A549 (cell line): ENCODE data around the gene HHATL.

Source experiments
- EP300 ChIP-seq, 2 experiments: fragments of >200 bp; sonication (Bioruptor Twin); formaldehyde crosslinking; IDR thresholded peaks; 2 replicates in 1 of 2; 3 replicates in 1 of 2; pipeline ENCODE4 v1.6.1; 2016 to 2017
- JUNB ChIP-seq: fragments of >200 bp; sonication (Bioruptor Twin); formaldehyde crosslinking; IDR thresholded peaks from 2 replicates; pipeline ENCODE4 v1.6.1; 2016
- POLR2A ChIP-seq: IDR thresholded peaks from 2 replicates; pipeline ENCODE4 v1.6.1; 2012; ENCODE audit warnings: mild to moderate bottlenecking, low read length
- RNF2 ChIP-seq: fragments of 200-600 bp; sonication (generic); IDR thresholded peaks from 2 replicates; pipeline ENCODE4 v1.6.1; 2016; ENCODE audit warnings: low read depth, mild to moderate bottlenecking, antibody characterized with exemption, moderate library complexity, borderline replicate concordance
- ZNF302 ChIP-seq: fragments of 250-450 bp; sonication (Bioruptor Pico); IDR thresholded peaks from 2 replicates; pipeline ENCODE4 v1.9.0; 2021; ENCODE audit warnings: inconsistent platforms, mild to moderate bottlenecking, moderate library complexity
- TF ChIP-seq, protein P1 (sequence below): fragments of >200 bp; sonication (Bioruptor Twin); formaldehyde crosslinking; IDR thresholded peaks from 3 replicates; pipeline ENCODE4 v1.5.1; 2016
- TF ChIP-seq, protein P2 (sequence below): fragments of 200-600 bp; sonication (generic); IDR thresholded peaks from 2 replicates; pipeline ENCODE4 v1.6.1; 2016; ENCODE audit warnings: antibody characterized with exemption, mild to moderate bottlenecking, moderate library complexity

DNA sequence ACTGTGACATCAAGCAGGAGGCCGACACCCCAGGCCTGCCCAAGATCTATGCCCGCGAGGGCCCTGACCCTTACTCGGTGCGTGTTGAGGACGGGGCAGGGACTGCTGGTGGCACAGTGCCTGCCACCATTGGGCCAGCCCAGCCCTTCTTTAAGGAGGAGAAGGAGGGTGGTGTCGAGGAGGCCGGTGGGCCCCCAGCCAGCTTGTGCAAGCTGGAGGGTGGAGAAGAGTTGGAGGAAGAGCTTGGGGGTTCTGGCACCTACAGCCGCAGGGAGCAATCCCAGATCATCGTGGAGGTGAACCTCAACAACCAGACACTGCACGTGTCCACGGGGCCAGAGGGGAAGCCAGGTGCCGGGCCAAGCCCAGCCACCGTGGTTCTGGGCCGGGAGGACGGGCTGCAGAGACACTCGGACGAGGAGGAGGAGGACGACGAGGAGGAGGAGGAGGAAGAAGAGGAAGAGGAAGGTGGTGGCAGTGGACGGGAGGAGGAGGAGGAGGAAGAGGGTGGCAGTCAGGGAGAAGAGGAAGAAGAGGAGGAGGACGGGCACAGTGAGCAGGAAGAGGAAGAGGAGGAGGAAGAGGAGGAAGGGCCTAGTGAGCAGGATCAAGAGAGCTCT, 43.7 kb downstream of the HHATL start:
- TF ChIP-seq, protein P1, sequence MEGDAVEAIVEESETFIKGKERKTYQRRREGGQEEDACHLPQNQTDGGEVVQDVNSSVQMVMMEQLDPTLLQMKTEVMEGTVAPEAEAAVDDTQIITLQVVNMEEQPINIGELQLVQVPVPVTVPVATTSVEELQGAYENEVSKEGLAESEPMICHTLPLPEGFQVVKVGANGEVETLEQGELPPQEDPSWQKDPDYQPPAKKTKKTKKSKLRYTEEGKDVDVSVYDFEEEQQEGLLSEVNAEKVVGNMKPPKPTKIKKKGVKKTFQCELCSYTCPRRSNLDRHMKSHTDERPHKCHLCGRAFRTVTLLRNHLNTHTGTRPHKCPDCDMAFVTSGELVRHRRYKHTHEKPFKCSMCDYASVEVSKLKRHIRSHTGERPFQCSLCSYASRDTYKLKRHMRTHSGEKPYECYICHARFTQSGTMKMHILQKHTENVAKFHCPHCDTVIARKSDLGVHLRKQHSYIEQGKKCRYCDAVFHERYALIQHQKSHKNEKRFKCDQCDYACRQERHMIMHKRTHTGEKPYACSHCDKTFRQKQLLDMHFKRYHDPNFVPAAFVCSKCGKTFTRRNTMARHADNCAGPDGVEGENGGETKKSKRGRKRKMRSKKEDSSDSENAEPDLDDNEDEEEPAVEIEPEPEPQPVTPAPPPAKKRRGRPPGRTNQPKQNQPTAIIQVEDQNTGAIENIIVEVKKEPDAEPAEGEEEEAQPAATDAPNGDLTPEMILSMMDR: no peak
- TF ChIP-seq, protein P2, sequence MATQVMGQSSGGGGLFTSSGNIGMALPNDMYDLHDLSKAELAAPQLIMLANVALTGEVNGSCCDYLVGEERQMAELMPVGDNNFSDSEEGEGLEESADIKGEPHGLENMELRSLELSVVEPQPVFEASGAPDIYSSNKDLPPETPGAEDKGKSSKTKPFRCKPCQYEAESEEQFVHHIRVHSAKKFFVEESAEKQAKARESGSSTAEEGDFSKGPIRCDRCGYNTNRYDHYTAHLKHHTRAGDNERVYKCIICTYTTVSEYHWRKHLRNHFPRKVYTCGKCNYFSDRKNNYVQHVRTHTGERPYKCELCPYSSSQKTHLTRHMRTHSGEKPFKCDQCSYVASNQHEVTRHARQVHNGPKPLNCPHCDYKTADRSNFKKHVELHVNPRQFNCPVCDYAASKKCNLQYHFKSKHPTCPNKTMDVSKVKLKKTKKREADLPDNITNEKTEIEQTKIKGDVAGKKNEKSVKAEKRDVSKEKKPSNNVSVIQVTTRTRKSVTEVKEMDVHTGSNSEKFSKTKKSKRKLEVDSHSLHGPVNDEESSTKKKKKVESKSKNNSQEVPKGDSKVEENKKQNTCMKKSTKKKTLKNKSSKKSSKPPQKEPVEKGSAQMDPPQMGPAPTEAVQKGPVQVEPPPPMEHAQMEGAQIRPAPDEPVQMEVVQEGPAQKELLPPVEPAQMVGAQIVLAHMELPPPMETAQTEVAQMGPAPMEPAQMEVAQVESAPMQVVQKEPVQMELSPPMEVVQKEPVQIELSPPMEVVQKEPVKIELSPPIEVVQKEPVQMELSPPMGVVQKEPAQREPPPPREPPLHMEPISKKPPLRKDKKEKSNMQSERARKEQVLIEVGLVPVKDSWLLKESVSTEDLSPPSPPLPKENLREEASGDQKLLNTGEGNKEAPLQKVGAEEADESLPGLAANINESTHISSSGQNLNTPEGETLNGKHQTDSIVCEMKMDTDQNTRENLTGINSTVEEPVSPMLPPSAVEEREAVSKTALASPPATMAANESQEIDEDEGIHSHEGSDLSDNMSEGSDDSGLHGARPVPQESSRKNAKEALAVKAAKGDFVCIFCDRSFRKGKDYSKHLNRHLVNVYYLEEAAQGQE: no peak
- TF ChIP-seq JUNB: no peak
- no peak for TF ChIP-seq EP300 (IDR thresholded peaks at IDR 0.05)
- no peak for TF ChIP-seq RNF2
- TF ChIP-seq POLR2A: no peak
- no peak for TF ChIP-seq ZNF302 (CRISPR knock-in tag)
